Muscle of leg (tissue), 16 donors: ENCODE measurements around the gene NDUFS4. TPM values are rescaled to one million over a fixed set of nuclear protein-coding genes. Genes with fewer than 3 reads are reported as not detected.
"Not testable (repeated sequence)": the region's sequence is repeated elsewhere in the genome, so short reads cannot be mapped to it uniquely, and the experiment has no call there.

ENCODE experiments used
- DNase-seq: peaks from one replicate; pipeline ENCODE4 v3.0.0; 2013
- H3K27ac ChIP-seq: one replicate; pipeline ENCODE4 v1.5.1; 2013; ENCODE audit warnings: mild to moderate bottlenecking, low read length, control low read depth
- H3K27me3 ChIP-seq: one replicate; pipeline ENCODE4 v1.6.1; 2013; ENCODE audit warnings: low read length; ENCODE audit not compliant: control insufficient read depth, insufficient read depth
- H3K36me3 ChIP-seq: one replicate; pipeline ENCODE4 v1.6.1; 2013; ENCODE audit warnings: low read length; ENCODE audit not compliant: control insufficient read depth, insufficient read depth
- H3K4me1 ChIP-seq: one replicate; pipeline ENCODE4 v1.6.1; 2013; ENCODE audit warnings: low read length; ENCODE audit not compliant: control insufficient read depth, insufficient read depth
- H3K4me3 ChIP-seq: one replicate; pipeline ENCODE4 v1.5.1; 2013; ENCODE audit warnings: low read length, control low read depth
- H3K9me3 ChIP-seq: replicated peaks from 2 replicates; pipeline ENCODE4 v1.6.1; 2013; ENCODE audit warnings: low read depth, low read length; ENCODE audit not compliant: control insufficient read depth
- WGBS: methylation state at CpG from one replicate; pipeline ENCODE4 v1.1.5; 2013; ENCODE audit warnings: missing lambda C conversion rate; ENCODE audit not compliant: insufficient coverage; 5-methylcytosine and 5-hydroxymethylcytosine counted together
- long read RNA-seq, 11 donors: transcript quantifications; one replicate each; lab custom pipeline, GENCODE V29; 2026
- polyA plus RNA-seq, 8 donors: library from polyadenylated mRNA; unstranded; fragments of 120-200 nt; gene quantifications; one replicate each; pipeline versions ENCODE4 v1.2.1 to v1.2.3, GENCODE V29; 2013; ENCODE audit warnings: inconsistent platforms in 1 of 8, low replicate concordance in 1 of 8; ENCODE audit not compliant: insufficient read length in 8 of 8, insufficient read depth in 1 of 8
- total RNA-seq: library from RNA; stranded (reverse); fragments of 120-200 nt; gene quantifications from one replicate; pipeline ENCODE4 v1.2.4, GENCODE V29; 2013

The NDUFS4 gene
- 192 TPM for total RNA-seq
- polyA plus RNA-seq = 100 to 1,000 TPM; 100 to 150 (median 108) TPM
- long read RNA-seq, donor 1, transcript NDUFS4-201 (5 exons, 675 nt) = major isoform, 50 of 56 reads
- long read RNA-seq, donor 1, transcript NDUFS4-203 (4 exons, 559 nt) = minor isoform, 5 of 56 reads
- long read RNA-seq, donor 1, partial matches to known transcripts = 0 of 56 reads
- long read RNA-seq, donor 1, other reads (novel, unspliced or antisense) = 0 of 56 reads
- long read RNA-seq, donor 2, transcript NDUFS4-201 (5 exons, 675 nt) = major isoform, 10 of 11 reads
- long read RNA-seq, donor 2, partial matches to known transcripts = 0 of 11 reads
- long read RNA-seq, donor 2, other reads (novel, unspliced or antisense) = 0 of 11 reads
- long read RNA-seq, donor 3, transcript NDUFS4-201 (5 exons, 675 nt) = major isoform, 76 of 81 reads
- long read RNA-seq, donor 3, partial matches to known transcripts = 0 of 81 reads
- long read RNA-seq, donor 3, other reads (novel, unspliced or antisense) = 0 of 81 reads
- long read RNA-seq, donor 4, transcript NDUFS4-201 (5 exons, 675 nt) = major isoform, 32 of 34 reads
- long read RNA-seq, donor 4, partial matches to known transcripts = 0 of 34 reads
- long read RNA-seq, donor 4, other reads (novel, unspliced or antisense) = 0 of 34 reads
- long read RNA-seq, donor 5, transcript NDUFS4-203 (4 exons, 559 nt) = minor isoform, 6 of 248 reads
- long read RNA-seq, donor 5, transcript NDUFS4-201 (5 exons, 675 nt) = major isoform, 198 of 248 reads
- long read RNA-seq, donor 5, transcript NDUFS4-204 (6 exons, 833 nt) = minor isoform, 6 of 248 reads
- long read RNA-seq, donor 5, partial matches to known transcripts = 38 of 248 reads
- long read RNA-seq, donor 5, other reads (novel, unspliced or antisense) = 0 of 248 reads
- long read RNA-seq, donor 6, transcript NDUFS4-204 (6 exons, 833 nt) = minor isoform, 7 of 224 reads
- long read RNA-seq, donor 6, transcript NDUFS4-203 (4 exons, 559 nt) = minor isoform, 5 of 224 reads
- long read RNA-seq, donor 6, transcript NDUFS4-201 (5 exons, 675 nt) = major isoform, 199 of 224 reads
- long read RNA-seq, donor 6, partial matches to known transcripts = 13 of 224 reads
- long read RNA-seq, donor 6, other reads (novel, unspliced or antisense) = 0 of 224 reads
- long read RNA-seq, donor 7, transcript NDUFS4-204 (6 exons, 833 nt) = minor isoform, 6 of 147 reads
- long read RNA-seq, donor 7, transcript NDUFS4-201 (5 exons, 675 nt) = major isoform, 131 of 147 reads
- long read RNA-seq, donor 7, partial matches to known transcripts = 6 of 147 reads
- long read RNA-seq, donor 7, other reads (novel, unspliced or antisense) = 0 of 147 reads
- long read RNA-seq, donor 8, transcript NDUFS4-201 (5 exons, 675 nt) = major isoform, 83 of 112 reads
- long read RNA-seq, donor 8, transcript NDUFS4-203 (4 exons, 559 nt) = minor isoform, 7 of 112 reads
- long read RNA-seq, donor 8, partial matches to known transcripts = 19 of 112 reads
- long read RNA-seq, donor 8, other reads (novel, unspliced or antisense) = 0 of 112 reads
- long read RNA-seq, donor 9, transcript NDUFS4-201 (5 exons, 675 nt) = major isoform, 69 of 94 reads
- long read RNA-seq, donor 9, partial matches to known transcripts = 20 of 94 reads
- long read RNA-seq, donor 9, other reads (novel, unspliced or antisense) = 0 of 94 reads
- long read RNA-seq, donor 10, transcript NDUFS4-201 (5 exons, 675 nt) = major isoform, 121 of 135 reads
- long read RNA-seq, donor 10, partial matches to known transcripts = 11 of 135 reads
- long read RNA-seq, donor 10, other reads (novel, unspliced or antisense) = 0 of 135 reads
- long read RNA-seq, donor 11, transcript NDUFS4-201 (5 exons, 675 nt) = major isoform, 84 of 96 reads
- long read RNA-seq, donor 11, partial matches to known transcripts = 8 of 96 reads
- long read RNA-seq, donor 11, other reads (novel, unspliced or antisense) = 0 of 96 reads

DNA sequence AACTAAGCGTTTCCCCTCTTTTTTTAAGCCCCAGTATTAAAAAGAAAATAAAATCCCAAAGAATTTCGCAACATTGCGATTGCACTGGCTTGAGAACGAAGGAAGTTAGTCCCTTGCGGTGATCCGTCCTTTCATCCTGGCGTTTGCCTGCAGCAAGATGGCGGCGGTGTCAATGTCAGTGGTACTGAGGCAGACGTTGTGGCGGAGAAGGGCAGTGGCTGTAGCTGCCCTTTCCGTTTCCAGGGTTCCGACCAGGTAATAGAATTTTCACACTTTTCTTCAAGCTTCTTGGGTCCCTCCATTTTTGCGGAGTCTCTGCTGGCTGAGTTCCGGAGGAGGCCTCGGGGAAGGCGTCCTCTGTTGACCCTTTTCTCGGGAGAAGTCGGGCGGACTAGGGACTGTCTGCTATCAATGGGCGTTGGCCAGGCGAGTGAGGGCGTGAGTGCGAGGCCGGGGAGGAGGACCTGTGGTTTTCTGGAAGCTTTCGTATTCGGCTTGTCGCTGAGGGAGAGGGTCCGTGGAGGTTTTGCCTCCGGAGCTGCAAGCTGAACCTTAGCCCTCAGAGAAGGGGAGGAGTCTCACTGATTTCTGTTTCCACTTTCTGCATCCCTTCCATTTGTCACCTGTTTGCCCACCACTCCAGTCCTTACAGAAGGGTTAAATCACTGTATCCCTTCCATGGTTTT is at the start of gene NDUFS4:
Gene NDUFS4, plus strand, starts transcription at position 134 of the 686 bp plus-strand sequence. Its CDS starts 24 bp downstream, at position 158.
- 0% methylated on average over 24 of the region's 30 CpGs for WGBS
- H3K36me3 ChIP-seq = no peaks in the 10 kb centered on the region
- peak within 1 kb of the TSS; percentile 90 for H3K27ac ChIP-seq
- H3K27me3 ChIP-seq = no peaks in the 10 kb centered on the region
- no peaks in the 10 kb centered on the region for H3K9me3 ChIP-seq
- H3K4me1 ChIP-seq = peaks cover 3% of the 10 kb centered on the region
- H3K4me3 ChIP-seq = peak within 1 kb of the TSS; percentile 74
- DNase-seq = peak; percentile 96

DNA sequence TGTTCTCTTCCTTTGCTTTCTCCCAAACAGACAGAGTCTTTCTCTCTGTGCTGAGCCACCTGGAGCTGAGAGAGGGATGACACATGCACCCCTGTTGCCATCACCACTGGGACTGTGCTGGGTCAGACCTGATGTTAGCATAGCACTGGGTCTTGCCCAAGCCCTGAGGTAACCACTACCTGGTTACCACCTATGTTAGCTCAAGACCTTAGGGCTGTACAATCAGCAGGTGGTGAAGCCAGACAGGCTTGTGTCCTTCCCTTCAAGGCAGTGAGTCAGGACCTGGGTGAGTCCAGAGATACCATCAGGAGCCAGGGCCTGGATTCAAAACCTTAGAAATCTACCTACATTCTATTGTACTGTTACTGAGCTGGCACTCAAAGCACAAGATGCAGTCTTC is 47.9 kb upstream of the NDUFS4 start:
- Histone ChIP-seq H3K4me1 (no peaks in the 10 kb centered on the region), H3K27me3 (no peaks in the 10 kb centered on the region), H3K4me3 (no peak overlapping the region), H3K27ac (no peak overlapping the region), H3K36me3 (no peaks in the 10 kb centered on the region), H3K9me3 (peaks cover 1% of the 10 kb centered on the region)
- no peak for DNase-seq

DNA sequence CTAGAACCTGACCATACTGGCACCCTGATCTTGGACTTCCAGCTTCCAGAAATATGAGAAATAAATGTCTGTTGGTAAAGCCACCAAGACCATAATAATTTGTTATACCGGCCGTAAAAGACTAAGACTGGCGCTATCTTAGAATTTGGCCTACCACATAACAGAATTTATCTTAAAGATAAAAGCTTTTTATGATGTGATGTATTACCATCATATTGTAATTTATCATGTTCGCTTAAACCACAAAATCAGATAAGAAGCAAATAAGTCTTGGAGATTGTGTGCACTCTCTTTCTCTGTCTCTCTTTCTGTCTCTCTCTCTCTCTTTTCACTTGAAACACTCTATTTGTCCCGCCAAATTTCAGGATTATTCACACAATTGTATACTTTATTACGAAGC is 44.5 kb upstream of the NDUFS4 start:
- H3K9me3 ChIP-seq = no peaks in the 10 kb centered on the region
- H3K4me3 ChIP-seq = no peak overlapping the region
- no peak overlapping the region for H3K27ac ChIP-seq
- DNase-seq = no peak
- no peaks in the 10 kb centered on the region for H3K27me3 ChIP-seq
- no peaks in the 10 kb centered on the region for H3K36me3 ChIP-seq
- WGBS = no CpG with 5 or more reads among the region's 6 CpGs
- no peaks in the 10 kb centered on the region for H3K4me1 ChIP-seq

DNA sequence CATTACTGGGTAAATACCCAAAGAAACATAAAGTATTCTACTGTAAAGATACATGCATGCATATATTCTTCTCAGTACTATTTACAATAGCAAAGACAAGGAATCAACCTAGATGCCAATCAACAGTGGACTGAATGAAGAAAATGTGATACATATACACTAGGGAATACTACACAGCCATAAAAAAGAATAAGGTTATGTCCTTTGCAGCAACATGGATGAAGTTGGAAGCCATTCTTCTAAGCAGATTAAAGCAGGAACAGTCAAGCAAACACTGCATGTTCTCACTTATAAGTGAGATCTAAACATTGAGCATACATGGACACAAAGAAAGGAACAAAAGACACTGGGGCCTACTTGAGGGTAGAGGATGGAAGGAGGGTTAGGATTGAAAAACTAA is 39.6 kb upstream of the NDUFS4 start:
- Histone ChIP-seq H3K27me3 (no peaks in the 10 kb centered on the region), H3K4me1 (no peaks in the 10 kb centered on the region), H3K4me3 (no peak overlapping the region), H3K27ac (no peak overlapping the region), H3K9me3 (peaks cover 5% of the 10 kb centered on the region), H3K36me3 (no peaks in the 10 kb centered on the region)
- DNase-seq = no peak

DNA sequence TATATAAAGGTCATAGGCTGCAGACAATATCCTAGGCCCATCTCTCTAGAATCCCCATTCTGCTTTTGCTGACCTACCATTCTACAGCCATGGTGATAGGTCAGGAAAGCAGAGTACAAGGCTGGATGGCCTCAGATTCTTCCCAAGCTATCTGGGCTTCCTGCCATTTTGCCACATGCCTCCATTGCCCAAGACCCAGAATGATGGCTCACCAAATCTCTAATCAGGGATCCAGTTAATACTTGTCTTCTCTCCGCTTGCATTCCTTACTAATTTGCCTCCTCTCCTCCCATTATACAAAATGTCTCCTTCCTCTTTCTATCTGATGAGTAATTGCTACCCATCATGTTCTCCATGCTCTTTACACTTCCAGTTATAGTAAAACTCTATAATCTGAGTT is 22.7 kb upstream of the NDUFS4 start:
- DNase-seq = no peak
- no peak overlapping the region for H3K4me3 ChIP-seq
- H3K9me3 ChIP-seq = no peaks in the 10 kb centered on the region
- no peaks in the 10 kb centered on the region for H3K4me1 ChIP-seq
- H3K27ac ChIP-seq = no peak overlapping the region
- 83% methylated on average over 1 of the region's 1 CpG for WGBS
- H3K36me3 ChIP-seq = no peaks in the 10 kb centered on the region
- H3K27me3 ChIP-seq = no peaks in the 10 kb centered on the region

DNA sequence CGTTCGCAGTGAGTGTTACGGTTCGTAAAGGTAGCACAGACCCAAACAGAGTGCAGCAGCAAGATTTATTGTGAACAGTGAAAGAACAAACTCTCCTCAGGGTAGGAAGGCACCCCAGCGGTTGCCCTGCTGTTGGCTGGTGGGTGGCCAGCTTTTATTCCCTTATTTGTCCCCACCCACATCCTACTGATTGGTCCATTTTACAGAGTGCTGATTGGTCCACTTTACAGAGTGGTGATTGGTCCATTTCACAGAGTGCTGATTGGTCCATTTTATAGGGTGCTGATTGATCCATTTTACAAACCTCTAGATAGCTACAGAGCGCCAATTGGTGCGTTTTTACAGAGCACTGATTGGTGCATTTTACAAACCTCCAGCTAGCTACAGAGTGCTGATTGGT is 19.7 kb upstream of the NDUFS4 start:
- not testable (repeated sequence) for H3K36me3 ChIP-seq, H3K4me1 ChIP-seq, H3K4me3 ChIP-seq, H3K9me3 ChIP-seq, H3K27ac ChIP-seq, DNase-seq, H3K27me3 ChIP-seq
- WGBS = 93% methylated on average over 4 of the region's 7 CpGs

DNA sequence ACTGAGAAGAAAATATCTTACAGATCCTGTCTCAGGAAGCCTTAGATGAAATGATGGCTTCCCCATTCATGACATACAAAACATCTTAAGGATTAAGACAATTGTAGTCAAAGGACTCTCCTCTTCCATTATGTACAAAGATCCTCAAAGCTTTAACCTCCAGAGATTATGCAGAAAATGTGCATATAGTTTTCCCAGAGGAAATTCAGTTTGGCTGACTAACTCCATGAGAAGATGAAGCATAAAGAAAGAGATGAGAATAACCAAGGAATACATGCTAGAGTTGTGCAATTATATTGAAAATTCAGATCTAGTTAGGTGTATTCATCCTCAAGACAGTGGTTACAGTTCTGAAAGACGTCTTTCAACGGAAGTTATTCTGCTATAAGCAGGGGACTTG is 18.6 kb upstream of the NDUFS4 start:
- Histone ChIP-seq H3K4me3 (no peak overlapping the region), H3K36me3 (no peaks in the 10 kb centered on the region), H3K27ac (no peak overlapping the region), H3K4me1 (no peaks in the 10 kb centered on the region), H3K9me3 (no peaks in the 10 kb centered on the region), H3K27me3 (no peaks in the 10 kb centered on the region)
- DNase-seq = no peak
- whole genome bisulfite sequencing = no CpG with 5 or more reads among the region's 2 CpGs

DNA sequence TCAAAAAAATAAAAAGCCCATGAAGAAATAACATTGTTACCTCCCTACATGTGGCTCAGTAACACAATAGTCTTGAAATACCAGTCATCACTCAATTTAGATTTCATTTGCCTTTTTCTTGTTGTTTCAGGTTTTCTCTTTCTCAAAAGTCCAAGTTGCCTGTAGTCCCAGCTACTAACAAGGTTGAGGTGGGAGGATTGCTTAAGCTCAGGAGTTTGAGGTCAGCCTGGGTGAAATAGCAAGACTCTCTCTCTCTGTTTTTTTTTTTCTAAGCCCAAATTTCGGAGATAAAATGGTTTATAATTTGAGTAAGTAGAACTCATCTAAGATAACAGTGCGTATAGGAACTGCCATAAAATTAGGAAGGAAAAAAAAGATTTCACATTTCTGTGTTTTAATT is 17.5 kb upstream of the NDUFS4 start:
- Histone ChIP-seq H3K36me3 (no peaks in the 10 kb centered on the region), H3K27me3 (no peaks in the 10 kb centered on the region), H3K27ac (no peak overlapping the region), H3K9me3 (no peaks in the 10 kb centered on the region), H3K4me3 (no peak overlapping the region), H3K4me1 (no peaks in the 10 kb centered on the region)
- DNase-seq = no peak
- no CpG with 5 or more reads among the region's 2 CpGs for WGBS

DNA sequence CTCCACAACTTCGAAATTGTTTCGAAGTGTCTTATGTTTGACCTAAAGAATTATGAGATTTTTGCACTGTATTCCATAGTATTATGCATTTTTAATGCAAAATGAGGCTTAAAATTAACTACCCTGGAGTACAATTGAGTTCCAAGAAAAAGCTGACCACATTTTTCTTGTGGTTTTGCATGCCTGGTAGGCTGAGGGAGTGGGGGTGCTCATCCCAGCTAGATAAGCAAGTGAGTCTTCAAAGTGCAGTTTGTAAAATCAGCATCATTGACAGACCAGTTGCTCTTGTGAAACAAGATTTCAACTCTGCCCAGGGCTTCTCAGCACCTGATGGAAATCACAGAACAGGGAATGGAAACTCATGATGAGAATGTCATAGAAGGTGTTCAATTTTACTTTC is 17.0 kb upstream of the NDUFS4 start:
- Histone ChIP-seq H3K27me3 (no peaks in the 10 kb centered on the region), H3K27ac (no peak overlapping the region), H3K36me3 (no peaks in the 10 kb centered on the region), H3K4me3 (no peak overlapping the region), H3K4me1 (no peaks in the 10 kb centered on the region), H3K9me3 (no peaks in the 10 kb centered on the region)
- DNase-seq = no peak
- no CpG with 5 or more reads among the region's 2 CpGs for WGBS
